ENCODE results near the gene TMCO6.
A peak's percentile ranks its signal among the peaks of the same experiment; 100 is the strongest.
"Not testable (repeated sequence)": the region's sequence is repeated elsewhere in the genome, so short reads cannot be mapped to it uniquely, and the experiment has no call there.

The TMCO6 gene

DNA sequence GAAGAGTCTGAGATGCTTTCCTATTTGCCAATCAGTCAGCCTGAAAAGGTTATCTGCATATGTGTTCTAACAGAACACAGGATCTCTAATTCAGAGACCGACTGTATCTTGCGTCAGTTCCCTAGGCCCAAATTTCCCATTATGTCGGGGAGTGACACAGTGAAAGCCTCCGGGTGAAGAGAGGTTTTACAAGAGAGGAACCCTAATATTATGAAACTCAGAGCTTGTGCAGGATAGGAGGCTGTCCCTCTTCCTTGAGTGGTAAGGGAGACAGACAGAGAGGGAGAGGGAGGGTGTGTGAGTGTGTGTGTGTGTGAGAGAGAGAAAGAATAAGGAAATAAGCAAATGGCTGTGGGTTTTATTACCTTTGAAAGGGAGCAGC, 8.2 kb upstream of the TMCO6 start:
- DNase-seq: no peak

DNA sequence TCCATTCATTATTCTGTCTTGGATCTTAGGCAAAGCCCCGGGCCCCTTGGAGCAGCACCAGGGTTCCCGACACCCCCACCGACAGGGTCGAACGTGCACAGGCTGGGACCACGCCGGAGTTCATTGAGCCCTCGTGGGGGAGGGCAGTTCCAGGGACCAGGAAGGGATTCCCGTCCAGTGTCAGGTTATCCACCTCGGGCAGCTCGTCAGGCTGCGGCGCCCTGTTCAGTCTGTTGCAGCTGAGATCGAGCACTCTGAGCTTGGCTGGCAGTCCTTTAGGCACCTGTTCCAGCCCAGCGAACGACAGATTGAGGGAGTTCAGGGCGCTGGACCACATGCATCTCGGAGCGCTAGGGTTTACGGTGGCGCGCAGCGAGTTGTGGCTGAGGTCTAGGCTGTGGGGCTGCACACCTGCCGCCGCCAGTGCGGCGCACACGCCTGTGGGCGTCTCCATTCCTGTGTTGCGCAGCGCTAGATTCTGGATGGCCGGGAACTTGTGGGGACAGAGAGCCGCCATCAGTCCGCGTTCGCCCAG, 7.4 kb upstream of the TMCO6 start:
- DNase-seq: no peak

DNA sequence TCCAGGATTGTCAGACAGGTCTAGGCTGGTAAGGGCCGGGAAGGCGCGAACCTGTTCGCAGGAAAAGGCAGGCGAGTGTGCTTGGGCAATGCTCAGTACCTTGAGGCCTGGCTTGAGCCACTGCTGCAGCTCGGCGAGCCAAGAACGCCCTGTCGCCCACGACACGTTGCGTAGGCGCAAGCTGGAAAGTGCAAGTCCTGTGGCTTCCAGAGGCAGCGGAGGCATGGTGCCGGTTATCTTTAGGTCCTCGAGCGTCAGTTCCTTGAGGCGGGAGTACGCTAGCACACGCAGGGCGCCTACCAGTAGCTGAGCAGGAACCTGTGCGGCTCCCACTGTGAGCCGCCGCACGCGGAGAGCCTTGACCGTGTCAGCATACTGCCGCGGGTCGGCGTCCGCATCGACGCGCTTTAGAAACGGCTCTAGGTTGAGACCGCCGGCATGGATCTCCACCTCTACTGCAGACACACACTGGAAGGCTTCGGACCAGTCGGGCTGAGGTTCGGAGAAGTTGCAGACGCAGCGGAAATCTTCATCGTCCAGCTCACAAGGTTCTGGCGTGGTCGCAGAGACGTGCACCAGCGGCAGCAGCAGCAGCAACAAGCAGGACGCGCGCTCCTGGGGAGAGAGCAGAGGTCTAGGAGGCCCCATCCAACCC, 6.8 kb upstream of the TMCO6 start:
- no peak for DNase-seq

DNA sequence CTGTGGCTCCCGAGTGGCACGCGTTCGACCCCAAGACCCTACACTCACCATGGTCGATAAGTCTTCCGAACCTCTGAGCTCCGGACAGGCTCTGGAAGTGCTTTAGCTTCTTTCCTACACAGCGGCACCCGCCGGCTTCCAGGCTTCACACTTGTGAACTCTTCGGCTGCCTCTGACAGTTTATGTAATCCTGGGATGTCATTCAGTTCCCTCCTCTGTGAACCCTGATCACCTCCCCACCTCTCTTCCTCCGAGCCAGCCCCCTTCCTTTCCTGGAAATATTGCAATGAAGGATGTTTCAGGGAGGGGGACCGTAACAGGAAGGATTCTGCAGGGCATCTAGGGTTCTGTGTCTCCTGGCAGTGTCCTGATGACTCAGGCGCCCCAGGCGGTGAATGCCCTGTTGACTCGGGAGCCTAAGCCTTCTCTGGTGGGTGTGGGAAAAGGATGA, 6.2 kb upstream of the TMCO6 start, which contains the start of gene CD14:
TSS of gene CD14 (minus strand) at position 155 of the 451 bp plus-strand sequence. CDS start at position 51, 104 bp downstream.
- no peak for DNase-seq

DNA sequence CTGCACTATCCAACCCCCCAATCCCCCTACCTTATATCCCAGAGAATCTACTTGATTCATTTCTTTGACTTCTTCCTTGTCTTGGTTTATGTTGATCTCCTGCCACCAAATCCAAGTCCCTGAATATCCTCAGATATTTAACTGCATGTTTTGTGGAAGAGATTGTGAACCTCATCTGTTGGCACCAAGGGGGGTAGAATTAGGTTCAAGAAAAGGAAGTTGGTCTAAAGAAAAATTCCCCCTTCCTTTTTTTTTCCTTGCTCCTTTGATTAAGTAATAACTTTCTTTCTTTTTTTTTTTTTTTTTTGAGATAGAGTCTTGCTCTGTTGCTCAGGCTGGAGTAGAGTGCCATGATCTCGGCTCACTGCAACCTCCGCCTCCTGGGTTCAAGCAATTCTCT, 5.8 kb upstream of the TMCO6 start:
- no peak for DNase-seq

DNA sequence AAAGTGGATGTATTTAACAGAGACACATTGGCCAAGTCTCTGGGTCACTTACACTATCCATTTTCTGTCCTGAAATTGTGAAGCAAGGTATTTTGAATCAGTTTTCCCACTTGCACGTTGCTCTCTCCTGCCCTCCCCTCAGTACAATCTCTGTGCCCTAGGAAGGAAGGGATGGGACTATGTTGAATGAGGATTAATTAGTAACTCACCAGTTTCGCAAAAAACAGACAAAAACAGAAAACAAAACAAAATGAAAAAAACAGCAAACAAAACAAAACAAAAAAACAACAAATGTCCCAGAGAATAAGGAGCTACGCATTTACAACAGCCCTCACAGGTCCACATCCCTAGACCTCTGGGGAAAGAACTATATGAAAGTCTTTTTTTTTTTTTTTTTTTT, 5.1 kb upstream of the TMCO6 start:
- DNase-seq: no peak

DNA sequence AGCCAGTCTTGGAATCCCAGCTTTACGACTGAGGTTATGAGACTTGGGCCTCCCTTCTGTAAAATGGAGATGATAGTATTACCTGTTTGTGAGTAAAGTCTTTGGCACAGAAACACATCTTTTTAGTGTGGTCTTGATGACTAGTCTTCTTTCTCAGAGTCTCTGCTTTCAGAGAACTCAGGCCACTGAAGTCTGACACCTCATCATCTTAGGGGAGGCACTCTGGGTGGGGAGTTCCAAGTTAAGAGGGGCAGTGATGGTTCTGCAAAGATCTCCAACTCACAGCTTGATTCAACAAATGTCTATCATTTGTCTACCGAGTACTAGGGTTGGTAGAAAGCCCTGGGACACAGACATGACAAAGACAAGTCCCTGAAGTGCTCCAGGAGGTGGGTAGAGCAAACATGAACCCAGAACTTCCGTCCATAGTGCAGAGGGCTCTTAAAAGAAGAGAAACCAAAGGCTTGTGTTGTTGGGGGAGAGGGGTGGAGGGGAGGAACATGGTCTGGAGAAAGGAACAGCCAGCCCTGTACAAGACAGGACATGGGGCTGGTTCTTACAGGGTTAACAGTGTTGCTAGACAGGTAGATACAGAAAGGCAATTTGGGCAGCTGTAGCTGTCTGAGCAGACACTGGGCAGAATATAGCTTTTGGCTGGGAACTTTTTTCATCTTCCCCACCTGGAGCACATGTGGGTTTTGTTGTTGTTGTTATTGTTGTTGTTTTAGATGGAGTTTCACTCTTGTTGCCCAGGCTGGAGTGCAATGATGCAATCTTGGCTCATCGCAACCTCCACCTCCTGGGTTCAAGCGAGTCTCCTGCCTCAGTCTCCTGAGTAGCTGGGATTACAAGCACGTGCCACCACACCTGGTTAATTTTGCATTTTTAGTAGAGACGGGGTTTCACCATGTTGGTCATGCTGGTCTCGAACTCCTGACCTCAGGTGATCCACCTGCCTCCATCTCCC, 3.7 kb upstream of the TMCO6 start:
- DNase-seq: no peak

DNA sequence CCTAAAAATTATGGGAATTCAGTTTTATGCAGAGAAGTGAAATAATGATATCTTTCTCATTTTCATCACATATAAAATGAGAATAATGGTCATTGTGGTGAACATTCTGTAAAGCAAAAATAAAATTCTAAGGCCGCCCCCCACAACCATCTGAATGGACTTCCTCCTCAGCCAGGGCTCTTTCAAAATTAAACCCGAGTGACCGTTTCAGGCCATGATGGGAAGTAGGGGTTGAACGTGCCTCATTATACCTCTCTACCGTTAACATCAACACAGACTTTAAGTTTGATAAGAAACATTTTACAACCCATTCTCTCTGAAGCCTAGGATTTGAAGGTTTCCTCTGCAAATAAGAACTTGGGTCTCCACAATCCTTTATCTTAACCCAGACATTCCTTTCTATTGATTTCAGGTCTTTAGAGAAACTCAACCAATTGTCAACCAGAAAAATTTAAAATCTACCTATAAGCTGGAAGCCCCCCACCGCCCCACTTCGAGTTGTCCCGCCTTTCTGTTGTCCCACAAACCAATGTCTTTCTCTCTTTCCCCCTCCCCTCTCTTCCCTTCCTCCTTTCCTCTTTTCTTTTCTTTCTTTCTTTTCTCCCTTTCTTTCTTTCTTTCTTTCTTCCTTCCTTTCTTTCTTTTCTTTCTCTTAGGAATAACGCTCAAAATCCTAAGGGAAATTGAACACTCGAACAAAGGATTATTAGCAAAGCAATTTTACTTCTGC, 1.7 kb upstream of the TMCO6 start:
- DNase-seq: no peak

DNA sequence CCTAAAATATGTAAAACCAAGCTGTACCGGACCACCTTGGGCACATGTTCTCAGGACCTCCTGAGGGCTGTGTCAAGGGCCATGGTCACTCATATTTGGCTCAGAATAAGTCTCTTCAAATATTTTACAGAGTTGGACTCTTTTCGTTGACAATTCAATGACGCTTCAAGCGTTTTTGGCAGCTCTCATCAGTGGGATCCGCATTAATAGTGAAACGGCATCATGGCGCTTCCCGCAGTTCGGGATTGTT, 428 bp upstream of the TMCO6 start:
- DNase-seq: not testable (repeated sequence)

DNA sequence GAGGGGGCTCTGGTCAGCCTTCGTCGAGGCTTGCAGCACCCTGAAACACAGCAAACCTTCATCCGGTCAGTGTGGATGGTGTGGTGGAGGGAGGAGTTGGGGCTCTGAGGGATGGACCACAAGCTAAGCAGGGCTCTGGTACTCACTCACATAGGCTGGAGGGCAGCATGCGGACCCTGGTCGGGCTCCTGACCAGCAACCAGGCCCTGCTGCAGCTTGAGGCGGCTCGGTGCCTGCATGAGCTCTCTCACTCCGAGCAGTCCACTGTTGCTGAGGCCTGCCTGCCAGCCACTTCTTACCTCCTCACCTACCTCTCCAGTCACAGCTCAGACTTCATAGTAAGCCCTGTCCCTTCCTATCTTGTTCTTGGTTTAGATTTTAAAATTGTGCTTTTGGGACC, 2.5 kb downstream of the TMCO6 start:
- DNase-seq: no peak

DNA sequence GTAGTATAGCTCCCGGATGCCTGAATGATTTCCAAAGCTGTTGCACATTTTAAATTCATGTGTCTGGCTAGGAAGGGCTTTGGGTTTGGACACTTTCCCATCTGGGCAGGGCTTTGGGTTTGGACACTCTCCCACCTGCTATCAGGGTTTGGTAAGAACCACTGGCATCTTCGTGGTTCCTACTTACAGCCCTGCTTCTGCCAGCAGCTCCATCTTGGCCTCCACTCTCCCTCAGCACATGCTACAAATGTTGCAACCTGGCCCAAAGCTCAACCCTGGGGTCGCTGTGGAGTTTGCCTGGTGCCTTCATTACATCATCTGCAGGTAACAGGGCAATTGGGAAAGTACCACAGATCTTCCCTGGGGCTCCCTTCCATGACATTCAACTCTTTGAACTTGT, 3.5 kb downstream of the TMCO6 start:
- DNase-seq: no peak

DNA sequence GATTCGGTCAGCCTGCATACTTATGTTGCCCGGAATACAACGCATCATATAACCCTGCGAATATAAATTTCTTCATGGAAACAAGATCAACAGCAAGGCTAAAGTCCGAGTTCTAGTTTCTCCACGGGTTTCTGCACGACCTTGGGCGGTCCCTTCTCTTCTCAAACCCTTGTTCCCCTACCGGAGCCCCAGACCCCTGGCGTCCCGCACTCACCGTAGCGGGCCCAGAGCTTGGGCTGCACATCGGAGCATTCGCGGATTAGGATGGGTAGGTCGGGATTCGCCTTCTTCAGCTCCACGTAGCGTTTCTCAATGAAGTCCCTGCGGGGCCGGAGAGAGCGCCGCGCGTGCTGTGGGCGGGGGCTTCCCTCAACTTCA, 7.8 kb downstream of the TMCO6 start:
- no peak for DNase-seq

DNA sequence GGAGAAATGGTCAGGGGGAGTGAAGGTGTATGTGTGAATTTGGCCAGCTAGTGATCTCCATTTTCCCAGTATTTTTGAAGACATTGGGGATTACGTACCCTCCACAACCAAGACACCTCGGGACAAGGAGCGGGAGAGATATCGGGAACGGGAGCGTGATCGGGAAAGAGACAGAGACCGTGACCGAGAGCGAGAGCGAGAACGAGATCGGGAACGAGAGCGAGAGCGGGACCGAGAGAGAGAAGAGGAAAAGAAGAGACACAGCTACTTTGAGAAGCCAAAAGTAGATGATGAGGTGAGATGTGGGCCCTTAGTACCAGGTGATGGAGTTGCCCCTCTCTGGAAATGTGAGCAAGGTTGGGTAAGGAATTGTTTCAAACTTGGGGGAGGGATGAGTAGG, 19.6 kb downstream of the TMCO6 start:
- no peak for DNase-seq

DNA sequence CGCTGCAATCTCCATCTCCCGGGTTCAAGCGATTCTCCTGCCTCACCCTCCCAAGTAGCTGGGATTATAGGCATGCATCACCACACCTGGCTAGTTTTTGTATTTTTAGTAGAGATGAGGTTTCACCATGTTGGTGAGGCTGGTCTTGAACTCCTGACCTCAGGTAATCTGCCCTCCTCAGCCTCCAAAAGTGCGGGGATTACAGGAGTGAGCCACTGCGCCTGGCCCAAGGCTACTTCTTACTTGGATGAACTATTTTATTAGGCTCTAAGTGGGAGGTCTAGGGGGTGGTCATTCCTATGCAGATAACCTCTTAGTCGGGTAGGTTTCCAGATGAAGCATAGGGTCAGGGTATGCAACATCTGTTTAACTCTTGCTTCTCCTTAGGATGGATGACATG, 21.1 kb downstream of the TMCO6 start:
- DNase-seq: not testable (repeated sequence)

DNA sequence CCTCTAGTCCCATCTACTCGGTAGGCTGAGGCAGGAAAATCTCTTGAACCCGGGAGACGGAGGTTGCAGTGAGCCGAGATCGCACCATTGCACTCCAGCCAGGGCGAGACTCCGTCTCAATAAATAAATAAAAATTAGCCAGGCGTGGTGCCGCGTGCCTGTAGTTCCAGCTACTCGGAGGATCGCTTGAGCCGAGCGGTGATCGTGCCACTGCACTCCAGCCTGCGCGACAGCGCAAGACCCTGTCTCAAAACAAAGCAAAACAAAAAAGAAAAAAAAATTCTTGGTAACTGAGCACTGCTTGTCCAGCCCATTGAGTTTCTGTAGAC, 24.7 kb downstream of the TMCO6 start:
- DNase-seq: no peak

DNA sequence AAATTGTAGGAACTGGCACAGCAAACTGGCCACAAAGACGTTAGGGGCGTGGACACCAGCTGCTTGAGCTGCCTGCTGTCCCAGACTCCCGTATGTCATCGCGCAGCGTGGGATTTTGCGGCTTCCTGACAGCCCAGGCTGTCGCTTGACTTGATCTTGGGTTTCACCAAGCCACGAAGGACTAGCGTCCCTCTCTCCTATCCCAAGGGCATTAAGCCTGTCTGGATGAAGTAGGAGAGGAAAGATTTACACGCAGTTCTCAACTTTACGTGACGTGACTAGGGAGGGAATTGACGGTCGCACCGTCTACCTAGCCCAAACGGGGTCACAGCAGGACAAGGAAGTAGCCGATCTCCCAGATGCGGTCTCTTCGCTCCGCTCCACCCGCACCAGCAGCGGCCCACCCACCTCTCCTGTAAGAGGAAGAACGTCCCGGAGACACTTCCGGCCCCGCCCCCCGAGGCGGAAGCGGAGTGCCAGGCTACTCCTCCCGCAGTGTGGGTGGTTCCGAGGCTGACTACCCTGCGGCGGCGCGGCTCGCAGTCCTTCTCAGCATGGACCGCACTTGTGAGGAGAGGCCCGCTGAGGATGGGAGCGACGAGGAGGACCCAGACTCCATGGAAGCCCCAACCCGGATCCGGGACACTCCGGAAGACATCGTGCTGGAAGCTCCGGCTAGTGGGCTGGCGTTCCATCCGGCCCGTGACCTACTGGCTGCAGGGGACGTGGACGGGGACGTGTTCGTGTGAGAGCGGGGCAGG, 25.3 kb downstream of the TMCO6 start, which contains the start of gene WDR55:
TSS of gene WDR55 (plus strand) at position 546 of the 761 bp plus-strand sequence. CDS start at position 555, 9 bp downstream.
- peak; percentile 74 for DNase-seq

DNA sequence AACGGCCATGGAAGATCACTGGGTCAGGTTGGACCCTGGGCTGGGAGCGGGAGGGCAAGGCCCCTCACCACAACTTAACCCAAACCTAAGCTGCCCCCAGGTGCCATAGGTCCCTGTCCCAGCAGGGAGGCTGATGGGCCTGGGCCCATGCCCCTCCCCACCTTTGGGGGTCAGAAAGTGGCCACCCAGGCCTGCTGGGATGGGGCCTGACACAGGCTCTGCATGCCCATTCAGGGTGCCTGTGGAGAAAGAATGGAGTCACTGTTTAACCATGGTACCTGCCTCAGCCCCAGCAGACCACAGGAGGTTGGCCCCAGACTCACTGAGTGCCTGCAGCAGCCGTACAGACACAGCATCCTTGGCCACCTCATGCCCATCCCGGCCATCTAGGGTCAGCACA, 31.8 kb downstream of the TMCO6 start:
- not testable (repeated sequence) for DNase-seq

DNA sequence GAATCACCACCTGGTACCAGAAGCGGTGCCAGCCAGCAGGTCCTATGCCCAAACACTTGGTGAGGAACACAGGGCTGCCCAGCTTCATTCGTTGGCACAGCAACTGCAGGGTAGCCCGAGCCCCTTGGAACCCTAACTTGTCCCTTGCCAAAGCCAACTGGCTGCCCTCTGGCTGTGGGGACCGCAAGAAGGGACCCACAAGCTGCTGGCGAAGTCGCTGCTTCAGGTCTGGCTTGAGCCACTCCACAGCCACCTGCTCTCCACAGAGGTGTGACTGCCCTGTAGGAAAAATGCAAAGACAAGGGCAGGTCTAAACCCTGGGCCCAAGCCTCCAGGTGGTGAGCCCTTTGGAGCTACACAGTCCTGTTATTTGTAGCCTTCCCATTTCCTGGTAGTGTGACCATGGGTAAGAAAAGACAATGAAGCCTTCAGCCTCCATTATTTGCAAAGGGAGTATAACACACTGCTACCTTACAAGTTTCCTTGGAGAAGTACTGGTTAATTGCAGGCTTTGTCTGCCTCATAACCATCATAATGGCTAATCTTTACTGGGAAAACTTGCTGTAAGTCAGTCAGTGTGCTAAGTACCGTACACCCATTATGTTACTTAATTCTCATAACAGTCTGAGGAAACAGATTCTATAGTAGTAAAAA, 32.3 kb downstream of the TMCO6 start:
- no peak for DNase-seq

DNA sequence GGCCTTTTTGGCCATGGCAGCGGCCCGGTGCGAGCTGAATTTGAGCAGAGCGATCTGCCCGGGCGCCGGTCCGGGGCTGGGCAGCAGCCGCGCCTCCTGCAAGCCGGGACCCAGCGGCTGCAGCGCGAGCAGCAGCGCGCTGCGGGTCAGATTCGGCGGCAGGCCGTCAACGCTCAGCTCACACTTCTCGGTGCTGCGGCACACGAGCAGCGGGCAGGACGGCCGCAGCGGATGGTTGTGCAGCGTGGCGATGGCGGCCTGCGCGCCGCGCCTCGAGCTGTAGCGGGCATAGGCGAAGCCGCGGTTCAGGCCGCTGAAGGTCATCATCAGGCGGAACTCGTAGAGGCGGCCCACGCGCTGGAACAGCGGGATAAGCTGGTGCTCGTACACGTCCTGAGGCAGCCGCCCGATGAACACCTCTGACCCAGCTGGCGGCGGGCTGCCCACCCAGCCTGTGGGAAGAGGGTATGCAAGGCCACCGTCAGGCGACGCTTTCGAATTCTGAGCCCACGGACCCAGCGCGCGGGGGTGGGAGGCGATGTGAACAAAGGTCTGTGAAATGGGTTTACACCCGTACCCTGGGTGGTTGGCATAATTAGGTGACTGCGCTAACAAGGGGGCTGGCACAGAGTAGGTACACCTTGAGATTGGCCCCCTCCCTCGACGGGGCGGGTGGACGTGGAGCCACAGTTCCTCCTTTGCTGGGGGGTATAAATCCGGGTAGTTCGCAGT, 33.4 kb downstream of the TMCO6 start:
- DNase-seq: no peak

DNA sequence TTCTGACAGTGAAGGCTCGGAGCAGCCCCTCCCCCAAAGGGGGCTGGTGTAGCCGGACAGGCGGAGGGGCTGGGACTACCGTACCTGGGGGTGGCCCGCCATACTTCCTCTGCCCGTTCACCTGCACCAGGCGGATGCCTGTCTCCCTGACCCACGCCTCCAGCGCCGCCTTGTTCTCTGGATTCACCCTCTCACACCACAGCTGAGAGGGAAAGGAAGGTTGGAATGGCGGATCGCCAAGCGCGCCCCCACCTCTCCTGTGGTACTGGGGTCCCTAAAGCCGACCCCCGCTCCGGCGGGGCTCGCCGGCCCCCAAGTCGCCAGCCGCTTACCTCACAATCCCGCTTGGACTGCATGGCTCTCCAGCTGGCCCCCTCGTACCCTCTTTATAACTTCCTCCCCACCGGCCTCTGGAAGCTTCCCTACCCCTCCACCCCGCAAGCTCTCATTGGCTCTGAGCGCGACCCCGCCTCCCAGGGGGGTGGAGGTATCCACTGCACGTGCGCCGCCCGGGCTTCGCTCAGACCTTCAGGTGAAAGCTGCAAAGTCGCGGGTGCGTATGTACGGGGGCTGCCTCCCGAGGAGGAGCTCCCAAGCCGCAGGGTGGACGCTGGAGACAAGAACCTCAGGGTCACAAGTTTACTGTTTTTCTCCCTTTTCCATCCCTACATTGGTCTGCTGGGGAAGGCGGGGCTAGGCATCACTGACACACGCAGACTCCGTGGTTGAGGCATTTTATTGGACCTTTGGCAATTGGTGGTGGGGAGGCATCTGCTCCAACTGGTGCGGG, 34.1 kb downstream of the TMCO6 start, which contains the start of gene DND1:
TSS of gene DND1 (minus strand) at position 390 of the 790 bp plus-strand sequence. CDS start at position 356, 34 bp downstream.
- DNase-seq: no peak
